OCI-LY7 (cell line): ENCODE data around the gene FAM174C.

Source experiments
- CTCF ChIP-seq: fragments of 200-600 bp; sonication (generic); conservative IDR thresholded peaks from 2 replicates; pipeline ENCODE4 v1.5.1; 2014; ENCODE audit warnings: mild to moderate bottlenecking, antibody characterized with exemption, low read length, moderate library complexity, mixed read lengths
- EZH2phosphoT487 ChIP-seq: fragments of 200-600 bp; sonication (generic); IDR thresholded peaks from 2 replicates; pipeline ENCODE4 v1.6.1; 2018; ENCODE audit warnings: low read depth, borderline replicate concordance, mild to moderate bottlenecking, mixed run types, antibody characterized with exemption, low read length, moderate library complexity, mixed read lengths

DNA sequence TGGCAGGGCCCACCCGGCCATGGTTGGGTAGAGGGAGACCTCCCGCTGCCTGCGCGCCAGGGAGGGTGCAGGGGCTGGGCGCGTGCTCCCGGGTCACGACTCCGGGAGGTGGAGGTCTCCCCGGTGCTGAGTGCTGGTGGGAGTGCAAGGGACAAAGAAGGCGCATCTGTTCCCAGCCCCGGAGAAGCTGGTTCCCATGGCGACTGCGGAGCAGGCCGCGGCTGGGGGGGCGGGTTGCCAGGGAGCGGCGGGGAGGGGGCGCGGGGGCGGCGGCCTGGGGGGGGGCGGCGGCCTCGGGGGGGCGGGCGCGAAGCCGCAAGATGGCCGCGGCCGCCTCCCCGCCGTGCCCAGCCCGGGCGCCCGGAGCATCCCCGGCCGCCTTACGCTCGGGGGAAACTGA lies 38.8 kb upstream of the FAM174C start:
- TF ChIP-seq CTCF (no peak), EZH2phosphoT487 (no peak)
